Stimulated activated CD4-positive, alpha-beta T cell treated with anti-CD3 and anti-CD28 coated beads, Interleukin-12 subunit alpha, Interleukin-12 subunit beta, amount 100 ng/mL, for 24 hours (primary cell): ENCODE measurements around the gene PER1.

ENCODE experiments used
- DNase-seq, 2 experiments: peaks; one replicate each; pipeline ENCODE4 v3.0.0-alpha.2; 2020; ENCODE audit warnings: low read depth in 2 of 2

PER1 gene, protein sequence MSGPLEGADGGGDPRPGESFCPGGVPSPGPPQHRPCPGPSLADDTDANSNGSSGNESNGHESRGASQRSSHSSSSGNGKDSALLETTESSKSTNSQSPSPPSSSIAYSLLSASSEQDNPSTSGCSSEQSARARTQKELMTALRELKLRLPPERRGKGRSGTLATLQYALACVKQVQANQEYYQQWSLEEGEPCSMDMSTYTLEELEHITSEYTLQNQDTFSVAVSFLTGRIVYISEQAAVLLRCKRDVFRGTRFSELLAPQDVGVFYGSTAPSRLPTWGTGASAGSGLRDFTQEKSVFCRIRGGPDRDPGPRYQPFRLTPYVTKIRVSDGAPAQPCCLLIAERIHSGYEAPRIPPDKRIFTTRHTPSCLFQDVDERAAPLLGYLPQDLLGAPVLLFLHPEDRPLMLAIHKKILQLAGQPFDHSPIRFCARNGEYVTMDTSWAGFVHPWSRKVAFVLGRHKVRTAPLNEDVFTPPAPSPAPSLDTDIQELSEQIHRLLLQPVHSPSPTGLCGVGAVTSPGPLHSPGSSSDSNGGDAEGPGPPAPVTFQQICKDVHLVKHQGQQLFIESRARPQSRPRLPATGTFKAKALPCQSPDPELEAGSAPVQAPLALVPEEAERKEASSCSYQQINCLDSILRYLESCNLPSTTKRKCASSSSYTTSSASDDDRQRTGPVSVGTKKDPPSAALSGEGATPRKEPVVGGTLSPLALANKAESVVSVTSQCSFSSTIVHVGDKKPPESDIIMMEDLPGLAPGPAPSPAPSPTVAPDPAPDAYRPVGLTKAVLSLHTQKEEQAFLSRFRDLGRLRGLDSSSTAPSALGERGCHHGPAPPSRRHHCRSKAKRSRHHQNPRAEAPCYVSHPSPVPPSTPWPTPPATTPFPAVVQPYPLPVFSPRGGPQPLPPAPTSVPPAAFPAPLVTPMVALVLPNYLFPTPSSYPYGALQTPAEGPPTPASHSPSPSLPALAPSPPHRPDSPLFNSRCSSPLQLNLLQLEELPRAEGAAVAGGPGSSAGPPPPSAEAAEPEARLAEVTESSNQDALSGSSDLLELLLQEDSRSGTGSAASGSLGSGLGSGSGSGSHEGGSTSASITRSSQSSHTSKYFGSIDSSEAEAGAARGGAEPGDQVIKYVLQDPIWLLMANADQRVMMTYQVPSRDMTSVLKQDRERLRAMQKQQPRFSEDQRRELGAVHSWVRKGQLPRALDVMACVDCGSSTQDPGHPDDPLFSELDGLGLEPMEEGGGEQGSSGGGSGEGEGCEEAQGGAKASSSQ (N-terminal part only)

DNA sequence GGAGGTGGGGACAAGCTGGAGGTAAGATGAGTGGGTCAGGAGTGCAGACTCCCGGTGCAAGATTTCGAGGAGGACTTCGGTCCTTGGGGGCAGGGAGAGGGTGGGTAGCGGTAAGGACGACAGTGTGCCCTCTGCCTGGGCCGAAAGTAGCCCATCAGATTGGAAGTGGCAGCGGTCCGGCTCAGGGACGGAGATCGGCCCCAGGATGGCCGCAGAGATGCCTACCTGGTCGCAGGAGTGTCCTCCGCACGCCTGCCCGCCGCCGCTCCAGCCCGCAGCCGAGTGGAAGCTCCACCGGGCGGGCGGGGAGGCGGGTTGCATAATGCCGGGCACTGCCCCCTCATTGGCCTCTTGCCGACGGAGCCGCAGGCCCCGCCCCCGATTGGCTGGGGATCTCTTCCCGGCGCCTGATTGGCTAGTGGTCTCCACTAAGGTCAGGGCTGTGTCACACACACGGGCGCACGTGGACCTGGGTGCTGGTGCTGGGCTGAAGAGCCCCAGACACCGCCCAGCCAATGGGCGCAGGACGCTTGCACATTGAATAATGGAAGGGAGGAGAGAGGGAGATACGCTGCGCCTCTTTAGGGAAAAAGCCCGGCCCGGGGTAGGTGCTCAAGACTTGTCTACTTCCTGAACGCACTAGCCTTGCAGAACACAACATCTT, at the start of gene PER1:
Gene PER1 (minus strand): TSS at position 293 of the 664 bp plus-strand sequence. CDS start 1,698 bp downstream, outside the sequence.
- DNase-seq: peak; percentile 74 to 94

DNA sequence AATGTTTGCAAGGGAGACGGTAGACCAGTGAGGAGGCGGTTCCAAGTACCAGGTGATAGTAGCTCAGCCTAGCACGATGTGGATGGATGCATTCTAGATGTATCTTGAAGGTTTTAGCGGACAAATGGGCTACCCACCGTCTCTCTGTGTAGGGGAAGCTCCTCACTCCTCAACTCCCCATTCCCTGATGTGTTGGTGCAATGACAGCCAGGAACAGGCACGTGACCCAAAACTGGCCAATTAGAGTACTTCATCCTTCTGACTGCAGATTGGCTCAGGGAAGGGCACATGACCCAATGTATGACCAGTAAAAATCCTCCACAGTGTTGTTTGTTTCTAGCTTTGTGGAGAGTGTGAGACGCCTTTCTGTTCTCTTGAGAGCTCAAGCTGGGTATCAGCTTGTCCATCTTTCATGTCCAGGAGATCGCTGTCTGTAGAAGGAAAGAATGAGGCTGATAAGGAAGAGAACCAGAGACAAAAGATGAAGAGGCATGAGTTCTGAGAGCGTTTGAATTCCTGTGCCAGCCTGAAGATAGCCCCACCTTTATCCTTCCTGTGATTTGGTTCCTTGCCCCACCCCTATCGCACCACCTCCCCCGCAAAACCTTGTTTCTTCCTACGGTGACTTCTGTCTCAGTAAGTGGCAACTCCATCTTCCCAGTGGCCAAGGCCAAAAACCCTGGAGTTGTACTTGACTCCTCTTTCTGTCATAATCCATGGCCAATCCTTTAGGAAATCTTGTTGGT, 40.0 kb upstream of the PER1 start:
- DNase-seq: no peak

DNA sequence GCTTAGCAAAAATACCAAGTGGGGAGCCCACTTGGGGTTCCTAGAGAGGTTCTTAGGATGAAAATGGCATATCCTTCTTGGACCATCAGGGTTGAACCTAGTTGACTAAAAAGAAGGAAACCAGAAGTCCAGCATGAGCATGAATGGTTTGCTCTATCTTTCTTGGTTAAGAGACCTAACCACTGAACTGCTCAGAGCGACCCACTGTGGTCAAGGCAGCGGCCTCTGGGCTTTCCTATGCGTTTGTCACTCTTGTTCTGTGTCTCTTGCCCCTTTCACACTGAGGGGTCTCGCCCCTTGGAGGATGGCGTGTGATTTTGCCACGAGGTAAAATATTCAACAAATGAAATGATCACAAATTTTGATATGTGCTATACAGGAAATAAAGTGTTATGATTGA, 38.3 kb upstream of the PER1 start:
- DNase-seq: no peak

DNA sequence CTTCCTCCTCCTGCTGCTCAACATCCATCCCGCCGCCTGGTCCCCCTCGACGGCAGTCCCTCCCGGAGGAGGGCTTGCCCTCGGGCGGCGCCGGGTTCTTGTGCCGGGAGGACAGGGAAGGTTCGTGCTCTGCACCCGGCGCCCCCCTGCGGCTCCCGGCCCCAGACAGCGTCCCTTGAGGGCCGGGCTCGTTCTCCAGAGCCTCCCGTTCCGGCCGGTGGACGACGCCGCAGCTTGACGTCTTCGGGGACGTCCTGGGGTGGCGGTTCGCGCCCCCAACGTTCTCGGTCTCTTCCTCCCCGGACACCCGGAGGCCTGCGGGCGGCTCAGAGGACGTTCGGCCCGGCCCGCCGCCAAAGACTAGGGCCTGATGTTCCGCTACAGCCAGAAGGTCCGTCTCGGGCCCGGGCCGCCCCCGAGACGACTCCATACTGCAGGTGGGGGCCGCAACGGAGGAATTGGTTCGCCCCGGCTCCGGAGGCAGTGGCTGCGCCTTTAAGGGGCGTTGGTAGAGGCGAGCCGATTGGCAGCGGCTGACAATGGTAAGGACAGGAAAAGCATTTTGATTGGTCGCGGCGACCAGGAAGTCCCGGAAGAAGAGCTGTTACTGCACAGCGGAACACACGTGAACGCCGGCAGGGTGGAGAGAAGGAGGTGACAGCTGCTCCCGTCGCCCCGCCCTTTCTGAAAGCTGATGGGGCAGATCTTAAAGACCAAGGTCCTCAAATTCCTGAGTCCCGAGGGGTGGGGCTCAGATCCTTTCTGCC, 37.7 kb upstream of the PER1 start, which contains the start of gene BORCS6:
Gene BORCS6 (minus strand): TSS at position 470 of the 767 bp plus-strand sequence. CDS start 40 bp downstream, at position 430.
- DNase-seq: peak; percentile 87 to 93

DNA sequence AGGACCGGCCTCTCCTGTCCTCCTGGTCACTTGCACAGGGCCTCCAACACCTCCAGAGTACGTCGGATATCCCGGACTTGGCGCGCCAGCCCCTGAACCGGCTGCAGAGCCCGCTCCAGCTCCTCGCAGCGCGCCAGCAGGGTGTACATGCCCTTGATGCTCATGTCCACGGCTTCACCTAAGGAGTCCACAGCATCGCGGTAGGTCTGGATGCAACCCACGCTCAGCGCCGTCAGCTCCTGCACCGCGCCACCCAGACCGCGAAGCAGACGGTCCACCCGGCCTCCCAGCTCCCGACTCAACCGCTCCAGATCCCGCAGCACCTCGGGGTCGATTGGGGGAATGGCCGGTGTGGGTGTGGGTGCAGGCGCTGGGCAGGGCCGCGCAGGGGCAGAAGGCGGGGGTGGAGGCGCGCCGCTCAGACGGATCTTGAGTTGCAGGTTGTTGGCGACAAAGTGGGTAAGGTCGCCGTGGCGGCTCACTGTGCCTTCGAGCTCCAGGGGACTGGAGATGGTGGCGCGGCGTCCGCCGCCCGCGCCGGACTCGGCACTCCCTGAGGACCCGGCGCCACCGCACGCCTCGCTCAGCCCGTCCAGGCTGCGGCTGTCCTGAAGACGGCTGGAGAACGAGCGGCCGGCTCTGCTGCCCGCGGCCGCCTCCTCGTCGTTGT, 37.0 kb upstream of the PER1 start:
- no peak for DNase-seq

DNA sequence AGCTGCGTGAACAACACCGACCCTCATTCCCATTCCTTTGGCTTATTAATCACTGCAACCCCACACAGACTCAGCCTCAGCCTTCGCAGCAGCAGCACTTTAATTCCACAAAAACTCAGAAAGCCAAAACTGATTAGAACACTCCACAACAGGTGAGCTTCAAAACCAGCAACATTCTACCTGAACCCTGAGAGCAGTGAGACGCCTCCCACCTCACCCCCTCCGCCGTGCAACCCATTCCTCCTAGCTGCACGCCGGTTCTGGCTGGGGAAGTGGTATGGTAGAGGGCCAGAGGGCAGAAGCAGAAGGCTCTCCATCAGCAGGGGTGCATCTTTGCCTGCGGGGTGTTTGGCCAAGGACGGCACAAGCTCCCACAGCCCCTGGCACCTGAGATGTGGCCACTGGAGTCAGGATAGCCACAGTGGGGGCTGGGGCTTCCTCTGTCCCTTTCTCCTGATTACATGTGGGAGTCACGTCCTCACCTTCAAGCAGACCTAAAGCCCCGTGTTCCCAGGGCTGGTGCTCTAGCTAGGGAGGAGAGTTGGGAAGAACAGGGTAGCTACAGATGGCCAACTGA, 36.1 kb upstream of the PER1 start:
- DNase-seq: no peak

DNA sequence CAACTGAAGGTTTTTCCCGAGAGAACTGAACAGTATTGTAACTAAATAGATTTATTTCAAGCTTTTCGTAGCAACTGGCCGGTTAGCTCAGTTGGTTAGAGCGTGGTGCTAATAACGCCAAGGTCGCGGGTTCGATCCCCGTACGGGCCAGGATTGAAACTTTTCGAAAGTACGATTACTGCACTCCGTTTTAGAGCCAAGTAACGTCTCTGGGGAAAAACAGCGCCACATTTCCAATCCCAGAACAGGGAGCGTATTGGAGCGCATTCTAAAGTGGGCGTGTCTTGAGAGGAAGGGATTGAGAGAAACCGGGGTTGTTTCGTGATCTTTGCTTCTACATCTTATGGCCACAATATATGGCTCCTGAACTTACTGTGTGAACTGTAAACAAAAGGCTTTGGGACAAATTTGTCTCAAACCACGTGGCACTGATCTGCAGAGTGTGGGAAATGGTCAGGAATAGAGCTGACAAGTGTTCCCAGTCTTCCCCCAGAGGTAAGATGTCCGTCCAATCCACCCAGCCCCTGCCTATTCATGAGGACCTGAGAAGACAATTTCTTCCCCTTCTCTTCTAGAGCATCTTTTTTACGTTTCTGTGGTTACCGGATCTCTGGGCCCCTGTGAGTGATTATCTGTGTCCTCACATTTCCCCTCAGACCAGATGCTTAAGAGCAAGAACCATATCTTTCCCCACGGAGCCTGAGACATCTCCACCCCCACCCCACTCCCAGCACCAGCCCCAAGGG, 35.5 kb upstream of the PER1 start:
- peak; percentile 89 to 93 for DNase-seq

DNA sequence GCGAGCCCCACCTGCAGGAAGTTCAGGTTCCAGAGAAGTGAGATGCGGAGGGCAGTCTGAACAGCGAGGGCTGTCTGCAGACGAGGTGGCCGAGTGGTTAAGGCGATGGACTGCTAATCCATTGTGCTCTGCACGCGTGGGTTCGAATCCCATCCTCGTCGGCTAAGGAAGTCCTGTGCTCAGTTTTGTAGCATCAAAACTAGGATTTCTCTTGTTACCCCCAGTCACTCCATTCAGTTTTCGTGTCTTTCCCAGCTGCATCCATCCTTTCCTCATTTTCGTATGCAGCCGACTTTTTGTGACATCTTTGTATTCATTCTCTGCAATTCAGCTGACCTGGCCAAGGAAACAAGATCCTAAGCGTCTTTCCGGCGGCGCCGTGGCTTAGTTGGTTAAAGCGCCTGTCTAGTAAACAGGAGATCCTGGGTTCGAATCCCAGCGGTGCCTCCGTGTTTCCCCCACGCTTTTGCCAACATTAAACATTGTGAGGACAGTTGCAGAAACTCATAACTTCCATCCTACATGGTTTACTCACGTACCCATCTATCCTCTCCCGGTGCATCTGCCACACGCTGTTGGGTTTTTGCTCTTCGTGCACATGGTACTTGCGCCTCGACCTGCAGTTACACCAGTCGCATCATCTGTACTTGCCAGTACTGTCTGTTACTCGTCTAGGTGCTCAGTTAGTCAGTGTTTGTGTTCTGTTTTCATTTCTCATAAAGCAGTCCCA, 34.7 kb upstream of the PER1 start:
- peak; percentile 99 for DNase-seq

DNA sequence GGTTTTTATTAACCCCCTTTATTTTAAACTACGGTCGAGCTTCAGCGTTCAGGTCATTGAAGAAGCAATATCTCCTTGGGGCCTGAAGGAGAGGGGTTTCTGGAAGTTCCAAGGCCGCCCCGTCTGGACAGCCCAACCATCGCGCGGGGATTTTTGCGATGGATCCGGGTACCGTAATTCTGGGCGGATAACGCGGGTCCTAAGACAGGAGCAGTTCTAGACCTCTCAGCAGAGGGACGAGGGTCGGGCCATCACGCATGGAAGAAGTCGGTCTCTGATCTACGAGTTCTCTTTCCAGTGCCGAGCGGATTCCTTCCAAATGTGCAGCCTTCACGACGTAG, 34.2 kb upstream of the PER1 start:
- no peak for DNase-seq

DNA sequence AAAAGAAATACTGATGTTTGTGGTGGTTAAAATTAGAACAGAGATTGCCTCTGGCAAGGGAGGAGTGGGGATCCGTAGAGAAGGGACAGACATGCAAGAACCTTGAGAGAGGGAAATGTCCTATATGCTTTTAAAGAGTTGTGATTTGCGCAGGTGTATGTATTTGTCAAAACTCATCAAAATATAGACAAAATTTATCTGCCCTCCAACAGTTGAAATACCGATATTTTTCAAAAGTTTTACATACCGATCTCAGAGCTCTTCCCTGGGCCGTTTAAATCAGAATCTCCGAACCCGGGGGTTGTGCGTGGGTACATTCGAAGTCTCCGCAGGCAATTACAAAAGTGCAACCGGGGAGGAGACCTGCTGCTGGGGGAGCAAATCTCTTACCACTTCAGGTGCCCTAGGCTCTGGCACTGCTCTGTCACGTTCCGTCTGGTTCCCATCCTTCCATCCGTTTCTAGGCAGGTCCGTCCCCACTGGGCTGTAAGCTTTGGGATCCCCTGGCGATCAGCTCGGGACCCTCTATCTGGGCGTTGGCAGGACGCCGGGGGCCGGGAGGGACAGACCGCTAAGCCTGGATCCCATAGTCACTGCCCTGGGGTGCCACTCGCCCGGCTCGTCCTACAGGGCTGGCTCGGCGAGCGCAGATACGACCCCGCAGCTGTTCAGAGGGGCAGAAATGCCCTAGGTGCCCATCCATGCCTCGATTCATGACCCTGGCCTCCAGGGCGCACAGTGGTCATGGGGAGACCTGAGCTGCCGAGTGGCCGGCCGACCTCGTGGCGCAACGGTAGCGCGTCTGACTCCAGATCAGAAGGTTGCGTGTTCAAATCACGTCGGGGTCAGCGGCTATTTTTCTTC, 33.6 kb upstream of the PER1 start:
- peak; percentile 91 to 93 for DNase-seq

DNA sequence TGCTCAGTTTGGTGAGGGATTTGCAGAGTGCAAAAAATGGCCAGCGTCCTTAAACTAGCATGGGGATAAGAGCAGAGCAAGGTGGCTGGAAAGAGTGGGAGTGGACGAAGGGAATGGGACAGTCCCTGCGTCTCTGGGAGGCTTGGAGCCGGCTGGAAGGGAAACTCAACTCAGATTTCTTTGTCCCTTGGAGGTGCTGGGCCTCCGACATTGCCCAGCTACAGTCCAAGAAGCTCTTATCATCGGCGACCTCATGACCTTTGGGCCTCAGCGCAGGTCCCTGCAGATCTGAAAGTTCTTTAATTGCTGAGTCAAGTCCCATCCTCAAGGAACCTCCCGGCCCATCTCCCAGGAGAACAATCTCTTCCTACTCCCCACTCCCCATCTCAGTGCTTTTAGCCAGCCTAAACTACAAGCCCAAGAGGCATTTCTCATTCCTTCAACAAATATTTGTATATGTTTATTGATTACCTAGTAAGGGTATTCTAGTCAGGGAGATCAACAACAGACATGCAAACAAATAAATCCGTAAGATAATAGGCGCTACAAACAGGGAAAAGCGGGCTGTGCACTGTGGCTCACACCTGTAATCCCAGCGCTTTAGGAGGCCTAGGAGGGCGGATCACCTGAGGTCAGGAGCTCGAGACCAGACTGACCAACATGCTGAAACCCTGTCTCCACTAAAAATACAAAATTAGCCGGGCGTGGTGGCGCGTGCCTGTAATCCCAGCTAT, 25.0 kb upstream of the PER1 start:
- no peak for DNase-seq

DNA sequence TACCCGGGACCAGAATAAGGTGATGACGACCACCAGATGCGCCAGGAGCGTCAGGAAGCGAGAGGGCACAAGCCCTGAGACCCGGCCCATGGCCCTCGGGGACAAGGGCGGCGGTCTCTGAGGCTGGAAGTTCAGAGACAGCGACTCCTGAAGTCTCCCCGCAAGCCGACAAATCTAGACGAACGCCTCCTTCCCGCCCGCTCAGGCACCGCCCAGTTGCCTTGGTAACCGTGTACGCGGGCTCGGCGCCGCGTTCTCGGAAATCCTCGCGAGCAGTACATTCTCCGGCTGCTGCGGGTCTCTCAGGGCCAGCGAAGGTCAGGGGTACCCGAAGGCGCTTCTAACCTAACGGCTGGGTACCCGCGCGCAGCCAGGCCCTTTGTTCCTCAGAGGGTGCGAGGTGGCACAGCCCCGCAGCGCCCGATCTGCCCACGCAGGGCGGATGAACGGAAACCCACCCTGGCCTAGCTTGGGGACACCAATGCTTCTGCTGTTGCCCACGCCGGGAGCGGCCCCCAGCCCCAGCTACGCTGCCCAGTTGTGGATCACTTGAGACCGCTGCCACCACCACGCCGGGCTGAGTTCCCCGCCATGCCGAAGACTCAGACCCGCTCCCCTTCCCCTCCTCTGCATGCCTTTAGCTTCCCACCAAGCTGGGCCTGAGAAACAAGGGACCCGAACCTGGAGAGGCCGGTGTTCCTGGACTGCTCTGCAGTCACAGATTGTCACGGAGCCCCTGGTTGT, 24.2 kb upstream of the PER1 start, which contains the start of gene TMEM107:
Gene TMEM107 (minus strand): TSS at position 184 of the 744 bp plus-strand sequence. CDS start 94 bp downstream, at position 90.
- DNase-seq: peak; percentile 77 to 85

DNA sequence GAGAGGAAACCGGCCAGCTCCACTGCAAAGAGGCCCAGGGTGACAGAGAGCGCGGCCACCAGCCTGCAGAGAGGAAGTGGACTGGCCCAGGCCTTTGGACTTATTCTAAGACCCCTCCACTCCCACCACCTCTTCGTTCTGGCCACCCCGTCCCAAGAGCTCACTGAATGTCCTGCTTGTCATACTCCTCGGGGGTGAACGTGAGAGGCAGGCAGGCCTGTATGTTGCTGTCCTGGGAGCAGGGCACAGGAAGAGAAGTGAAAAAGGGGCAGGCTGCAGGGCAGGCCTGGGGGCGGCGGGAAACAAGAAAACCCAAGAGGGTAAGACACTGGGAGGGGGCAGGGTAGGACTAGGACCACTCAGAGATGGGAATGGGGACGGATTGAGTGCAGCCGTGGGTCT, 23.6 kb upstream of the PER1 start:
- DNase-seq: no peak

DNA sequence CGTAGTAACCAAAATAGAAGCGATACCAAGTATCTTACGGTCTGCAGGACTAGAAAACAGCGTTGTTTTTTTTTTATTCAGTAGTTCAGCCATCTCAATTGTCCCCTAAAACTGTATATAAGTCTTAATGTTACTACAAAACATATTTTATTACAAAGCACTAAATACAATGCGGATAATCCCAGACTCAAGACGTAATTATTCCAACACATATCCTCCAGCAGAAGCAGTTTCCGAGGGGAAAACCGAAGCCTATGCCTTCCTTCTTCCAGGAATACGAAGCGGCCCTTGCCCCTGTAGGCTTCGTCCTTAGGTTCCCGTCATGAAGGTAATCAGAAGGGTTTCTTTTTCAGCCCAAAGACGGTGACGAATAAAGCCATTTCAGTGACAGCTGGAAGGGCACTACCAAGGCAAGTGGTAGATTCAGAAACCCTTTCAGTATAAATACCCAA, 21.7 kb upstream of the PER1 start:
- DNase-seq: no peak
